ENCODE data around the gene WDR5. TPM values are rescaled to one million over a fixed set of nuclear protein-coding genes. Genes with fewer than 3 reads are reported as not detected.

WDR5 gene
- total RNA-seq, 1 donor from 2014 or later: 18.5 TPM

- DNase-seq: no peak
Measured at GRCh38 chr9:134132208-134132870, 3.5 kb upstream of the WDR5 start.

- no peak for DNase-seq
Measured at GRCh38 chr9:134134949-134135342, 936 bp upstream of the WDR5 start.

GRCh38 chr9:134136118-134136995, 475 bp downstream of the WDR5 start:
- peak; percentile 40 for DNase-seq

- no peak for DNase-seq
Measured at GRCh38 chr9:134136996-134137299, 1.1 kb downstream of the WDR5 start.

GRCh38 chr9:134138292-134138691, 2.4 kb downstream of the WDR5 start:
- no peak for DNase-seq

- no peak for DNase-seq
Measured at GRCh38 chr9:134139081-134139480, 3.2 kb downstream of the WDR5 start.

- no peak for DNase-seq
Measured at GRCh38 chr9:134141906-134142305, 6.0 kb downstream of the WDR5 start.

GRCh38 chr9:134144801-134145200, 8.9 kb downstream of the WDR5 start:
- no peak for DNase-seq

GRCh38 chr9:134145262-134145661, 9.4 kb downstream of the WDR5 start:
- no peak for DNase-seq

GRCh38 chr9:134146774-134147493, 11.1 kb downstream of the WDR5 start:
- DNase-seq: no peak

GRCh38 chr9:134149380-134149779, 13.5 kb downstream of the WDR5 start:
- DNase-seq: no peak

- no peak for DNase-seq
Measured at GRCh38 chr9:134150557-134151214, 14.8 kb downstream of the WDR5 start.

GRCh38 chr9:134152022-134152448, 16.2 kb downstream of the WDR5 start:
- DNase-seq: no peak

- DNase-seq: no peak
Measured at GRCh38 chr9:134152488-134152887, 16.6 kb downstream of the WDR5 start.

GRCh38 chr9:134153450-134153849, 17.6 kb downstream of the WDR5 start:
- DNase-seq: no peak

GRCh38 chr9:134154262-134154701, 18.4 kb downstream of the WDR5 start:
- DNase-seq: no peak

- DNase-seq: no peak
Measured at GRCh38 chr9:134155812-134156377, 20.0 kb downstream of the WDR5 start.

- DNase-seq: no peak
Measured at GRCh38 chr9:134156564-134157377, 20.9 kb downstream of the WDR5 start.

GRCh38 chr9:134157378-134157885, 21.6 kb downstream of the WDR5 start:
- DNase-seq: no peak

GRCh38 chr9:134158242-134158641, 22.4 kb downstream of the WDR5 start:
- no peak for DNase-seq

GRCh38 chr9:134158753-134159392, 23.0 kb downstream of the WDR5 start:
- DNase-seq: no peak

Measured in dermis blood vessel endothelial cell (primary cell).